ENCODE data around the gene BACH1. TPM values are rescaled to one million over a fixed set of nuclear protein-coding genes. Genes with fewer than 3 reads are reported as not detected.
A peak's percentile ranks its signal among the peaks of the same experiment; 100 is the strongest.

The BACH1 gene
- total RNA-seq, 1 donor from 2014 or later = 76.3 TPM

- DNase-seq = no peak
These were observed 5.2 kb upstream of the BACH1 start for GRCh38 chr21:29293495-29293894.

- DNase-seq = no peak
These were observed 3.6 kb upstream of the BACH1 start for GRCh38 chr21:29295066-29295650.

GRCh38 chr21:29296446-29296845, 2.3 kb upstream of the BACH1 start:
- no peak for DNase-seq

- DNase-seq = no peak
These were observed 1.0 kb upstream of the BACH1 start for GRCh38 chr21:29297483-29298347.

- peak; percentile 79 for DNase-seq
These were observed 559 bp downstream of the BACH1 start for GRCh38 chr21:29299046-29299915.

GRCh38 chr21:29299916-29300806, 1.4 kb downstream of the BACH1 start:
- peak; percentile 67 for DNase-seq

GRCh38 chr21:29300807-29301138, 2.1 kb downstream of the BACH1 start:
- DNase-seq = no peak

- DNase-seq = no peak
These were observed 3.0 kb downstream of the BACH1 start for GRCh38 chr21:29301691-29302090.

- DNase-seq = no peak
These were observed 3.7 kb downstream of the BACH1 start for GRCh38 chr21:29302359-29302875.

GRCh38 chr21:29303288-29303687, 4.6 kb downstream of the BACH1 start:
- DNase-seq = no peak

- no peak for DNase-seq
These were observed 5.9 kb downstream of the BACH1 start for GRCh38 chr21:29304597-29304996.

- DNase-seq = no peak
These were observed 6.3 kb downstream of the BACH1 start for GRCh38 chr21:29305068-29305467.

- DNase-seq = no peak
These were observed 6.8 kb downstream of the BACH1 start for GRCh38 chr21:29305561-29305960.

- no peak for DNase-seq
These were observed 8.2 kb downstream of the BACH1 start for GRCh38 chr21:29306920-29307319.

GRCh38 chr21:29307718-29308455, 9.2 kb downstream of the BACH1 start:
- DNase-seq = no peak

- DNase-seq = no peak
These were observed 9.7 kb downstream of the BACH1 start for GRCh38 chr21:29308456-29308783.

- DNase-seq = no peak
These were observed 11.0 kb downstream of the BACH1 start for GRCh38 chr21:29309703-29310102.

GRCh38 chr21:29311802-29312201, 13.1 kb downstream of the BACH1 start:
- no peak for DNase-seq

GRCh38 chr21:29312981-29313380, 14.3 kb downstream of the BACH1 start:
- DNase-seq = no peak

GRCh38 chr21:29313662-29314408, 15.1 kb downstream of the BACH1 start:
- no peak for DNase-seq

All from tongue (tissue), 2 donors.